Hepatocyte (in vitro differentiated cells): Measurements from ENCODE around the gene XRN1. TPM values are rescaled to one million over a fixed set of nuclear protein-coding genes. Genes with fewer than 3 reads are reported as not detected.

Experiments used
- DNase-seq: peaks from one replicate; pipeline ENCODE4 v3.0.0-alpha.2; 2016; ENCODE audit warnings: low spot score
- H2AFZ ChIP-seq: fragments of 200-600 bp; sonication (generic); 2 replicates; pipeline ENCODE4 v1.6.0; 2016; ENCODE audit warnings: antibody characterized with exemption, mild to moderate bottlenecking
- H3K27ac ChIP-seq: fragments of 200-600 bp; sonication (generic); 2 replicates; pipeline ENCODE4 v1.5.1; 2016; ENCODE audit warnings: mild to moderate bottlenecking
- H3K27me3 ChIP-seq: fragments of 200-600 bp; sonication (generic); 2 replicates; pipeline ENCODE4 v1.6.1; 2016
- H3K36me3 ChIP-seq: fragments of 200-600 bp; sonication (generic); replicated peaks from 2 replicates; pipeline ENCODE4 v1.5.1; 2016; ENCODE audit warnings: low read depth; ENCODE audit not compliant: insufficient read depth
- H3K4me1 ChIP-seq: fragments of 200-600 bp; sonication (generic); 2 replicates; pipeline ENCODE4 v1.5.1; 2016; ENCODE audit warnings: mild to moderate bottlenecking, moderate library complexity; ENCODE audit not compliant: insufficient read depth
- H3K4me2 ChIP-seq: fragments of 200-600 bp; sonication (generic); 2 replicates; pipeline ENCODE4 v1.6.0; 2016
- H3K4me3 ChIP-seq: fragments of 200-600 bp; sonication (generic); 2 replicates; pipeline ENCODE4 v1.5.1; 2016; ENCODE audit warnings: mild to moderate bottlenecking
- H3K79me2 ChIP-seq: fragments of 200-600 bp; sonication (generic); 2 replicates; pipeline ENCODE4 v1.6.0; 2017; ENCODE audit warnings: mild to moderate bottlenecking
- H3K9me2 ChIP-seq: fragments of 200-600 bp; sonication (generic); replicated peaks from 2 replicates; pipeline ENCODE4 v1.6.0; 2017; ENCODE audit warnings: mild to moderate bottlenecking; ENCODE audit not compliant: insufficient read depth
- H3K9me3 ChIP-seq: fragments of 200-600 bp; sonication (generic); 2 replicates; pipeline ENCODE4 v1.5.1; 2016; ENCODE audit warnings: low read depth, mild to moderate bottlenecking
- H4K20me1 ChIP-seq: fragments of 200-600 bp; sonication (generic); 2 replicates; pipeline ENCODE4 v1.6.0; 2016; ENCODE audit warnings: mild to moderate bottlenecking; ENCODE audit not compliant: insufficient read depth, poor library complexity, severe bottlenecking
- EZH2phosphoT487 ChIP-seq: fragments of 200-600 bp; sonication (generic); IDR thresholded peaks from one replicate; pipeline ENCODE4 v1.6.1; 2018; ENCODE audit warnings: antibody characterized with exemption, mild to moderate bottlenecking, low read depth, moderate library complexity; ENCODE audit not compliant: unreplicated experiment, severe bottlenecking
- WGBS: methylation state at CpG from one replicate; pipeline ENCODE4 v1.1.6; 2016; ENCODE audit warnings: low lambda C conversion rate; ENCODE audit errors: missing lambda C conversion rate; 5-methylcytosine and 5-hydroxymethylcytosine counted together
- polyA plus RNA-seq: library from polyadenylated mRNA; unstranded; fragments of >200 nt; fragmentation: Nextera tagmentation; extraction: Ambion mirVana; gene quantifications from 2 replicates; pipeline ENCODE4 v1.2.1, GENCODE V29; 2016
- small RNA-seq: library from RNA; depleted of rRNA; stranded (forward); fragments of <200 nt; gene quantifications from one replicate; pipeline ENCODE3, GENCODE V24; 2014
- total RNA-seq: library from RNA; depleted of rRNA; stranded (reverse); fragments of >200 nt; gene quantifications from 2 replicates; pipeline ENCODE4 v1.2.3, GENCODE V29; 2014

XRN1 gene
- total and polyA plus RNA-seq, 2 experiments from 2014 or later = 6.0 to 39.5 TPM

DNA sequence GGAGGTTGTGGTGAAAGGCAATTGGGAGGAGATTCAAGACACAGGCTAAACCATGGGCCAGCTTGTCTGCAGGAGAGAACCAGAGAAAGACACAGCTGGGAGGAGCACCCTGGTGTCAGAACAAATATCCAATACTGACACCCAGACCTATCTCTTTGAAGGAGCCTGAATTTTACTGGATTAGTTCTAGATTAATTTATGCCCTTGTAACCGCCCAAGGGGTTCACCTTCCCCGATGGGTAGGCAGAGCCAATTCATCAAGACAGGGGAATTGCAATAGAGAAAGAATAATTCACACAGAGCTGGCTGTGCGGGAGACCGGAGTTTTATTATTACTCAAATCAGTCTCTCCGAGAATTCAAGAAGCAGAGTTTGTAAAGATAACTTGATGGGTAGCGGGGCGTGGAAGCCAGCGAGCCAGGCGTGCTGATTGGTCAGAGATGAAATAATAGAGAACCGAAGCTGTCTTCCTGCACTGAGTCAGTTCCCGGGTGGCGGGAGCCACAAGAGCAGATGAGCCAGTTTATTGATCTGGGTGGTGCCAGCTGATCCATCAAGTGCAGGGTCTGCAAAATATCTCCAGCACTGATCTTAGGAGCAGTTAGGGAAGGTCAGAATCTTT, 191.0 kb downstream of the XRN1 start:
- Histone ChIP-seq H3K4me1 (no peaks in the 10 kb centered on the region), H3K9me2 (no peaks in the 10 kb centered on the region), H4K20me1 (no peaks in the 10 kb centered on the region), H3K36me3 (no peaks in the 10 kb centered on the region), H3K27ac (no peak overlapping the region), H3K4me2 (no peak overlapping the region), H3K9me3 (no peaks in the 10 kb centered on the region), H3K27me3 (no peaks in the 10 kb centered on the region), H3K4me3 (no peak overlapping the region), H2AFZ (no peak overlapping the region), H3K79me2 (no peaks in the 10 kb centered on the region)
- TF ChIP-seq EZH2phosphoT487 = no peak
- 91% methylated on average over 12 of the region's 12 CpGs for WGBS
- DNase-seq = no peak

Small RNAs within 50 kb of the gene (small RNA-seq; reads per million reads assigned to genes)
- gene RNU1-100P = not detected
- not detected for gene RNU6-1294P

Other genes starting within 250 kb of the XRN1 start
- gene GK5, start 222.5 kb downstream of the XRN1 start, total RNA-seq = 10.0 and 20.9 TPM in 2 replicates
- gene GK5, start 222.5 kb downstream of the XRN1 start, polyA plus RNA-seq = 9.1 TPM in 2 replicates
- 20.8 and 35.6 TPM in 2 replicates for gene ATR, start 130.7 kb upstream of the XRN1 start, total RNA-seq
- 10.0 and 10.2 TPM in 2 replicates for gene ATR, start 130.7 kb upstream of the XRN1 start, polyA plus RNA-seq
- gene PLS1, start 148.4 kb upstream of the XRN1 start, total RNA-seq = 21.1 and 22.8 TPM in 2 replicates
- gene PLS1, start 148.4 kb upstream of the XRN1 start, polyA plus RNA-seq = 9.7 and 13.0 TPM in 2 replicates